ENCODE results near the gene DENND4A.

GRCh38 chr15:65653341-65653740, 138.8 kb downstream of the DENND4A start:
- TF ChIP-seq CTCF (IDR thresholded peaks at IDR 0.05) (no peak), POLR2A (IDR thresholded peaks at IDR 0.05) (no peak)

Measured in lower leg skin (tissue), 3 donors.